Activated CD8-positive, alpha-beta memory T cell treated with anti-CD3 and anti-CD28 coated beads, Interleukin-2, amount 10 ng/mL, durations not matched to agents 7 days and 5 days (primary cell): ENCODE results near the gene TRAPPC2L. TPM values are rescaled to one million over a fixed set of nuclear protein-coding genes. Genes with fewer than 3 reads are reported as not detected.

Experiments used
- ATAC-seq: fragments of 150-1000 bp; cut with Tn5 transposase; one replicate; pipeline ENCODE4 v1.10.0; 2021; ENCODE audit warnings: moderate library complexity
- CTCF ChIA-PET: fragments of 350-600 bp; sonication (Branson Sonifier 250); formaldehyde crosslinking; loops from one replicate; lab custom pipeline; 2021; ENCODE audit warnings: antibody characterized with exemption; lab: Charles Lee
- DNase-seq: peaks from one replicate; pipeline ENCODE4 v3.0.0-alpha.2; 2020
- H3K27ac Mint-ChIP-seq: one replicate; pipeline ENCODE4 v1.8.0; 2021; ENCODE audit warnings: mild to moderate bottlenecking, mixed read lengths
- H3K27me3 Mint-ChIP-seq: one replicate; pipeline ENCODE4 v1.8.0; 2021; ENCODE audit warnings: mixed read lengths
- H3K36me3 Mint-ChIP-seq: one replicate; pipeline ENCODE4 v1.8.0; 2021; ENCODE audit warnings: mild to moderate bottlenecking, mixed read lengths
- H3K4me1 Mint-ChIP-seq: one replicate; pipeline ENCODE4 v1.8.0; 2021; ENCODE audit warnings: mixed read lengths
- H3K4me3 Mint-ChIP-seq: one replicate; pipeline ENCODE4 v1.8.0; 2021; ENCODE audit warnings: mild to moderate bottlenecking, moderate library complexity, mixed read lengths
- H3K9me3 Mint-ChIP-seq: one replicate; pipeline ENCODE4 v1.8.0; 2022; ENCODE audit warnings: low read depth, mixed read lengths
- total RNA-seq, 2 experiments: library from RNA; stranded (reverse); gene quantifications; one replicate each; pipeline ENCODE4 v1.2.3, GENCODE V29; 2021

The TRAPPC2L gene
- total RNA-seq, 2 experiments from 2014 or later, result 49.2 to 51.3 TPM

DNA sequence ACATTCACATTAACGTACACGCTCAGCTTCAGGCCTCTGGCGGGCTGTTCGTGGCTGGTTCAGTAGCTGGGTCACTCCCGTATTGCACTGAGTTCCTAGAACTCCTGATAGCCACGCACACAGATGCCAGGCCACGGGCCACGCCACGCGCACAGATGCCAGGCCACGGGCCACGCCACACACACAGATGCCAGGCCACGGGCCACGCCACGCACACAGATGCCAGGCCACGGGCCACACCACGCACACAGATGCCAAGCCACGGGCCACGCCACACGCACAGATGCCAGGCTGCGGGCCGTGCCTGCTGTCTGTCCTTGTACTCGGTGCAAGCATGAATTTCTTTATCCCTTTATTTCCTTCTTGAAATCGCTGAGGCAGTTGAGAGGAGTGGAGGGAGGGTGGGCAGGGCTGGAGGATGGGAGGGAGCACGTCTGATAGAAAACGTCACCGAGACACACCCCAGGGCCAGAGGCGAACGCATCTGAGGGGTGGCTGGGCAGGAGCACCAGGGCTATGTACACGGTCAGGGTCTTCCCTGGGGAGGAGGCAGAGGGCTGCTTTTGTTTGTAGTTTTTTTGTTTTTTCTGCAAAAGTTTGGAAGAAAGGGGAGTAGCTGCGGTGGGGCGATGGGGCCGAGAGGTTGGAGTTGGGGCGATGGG is 18.1 kb downstream of the TRAPPC2L start:
- H3K27ac Mint-ChIP-seq, result no peak overlapping the region
- no peaks in the 10 kb centered on the region for H3K4me1 Mint-ChIP-seq
- H3K36me3 Mint-ChIP-seq, result no peaks in the 10 kb centered on the region
- H3K4me3 Mint-ChIP-seq, result no peak overlapping the region
- H3K27me3 Mint-ChIP-seq, result peaks cover 9% of the 10 kb centered on the region
- ATAC-seq, result no peak
- DNase-seq, result no peak
- H3K9me3 Mint-ChIP-seq, result no peaks in the 10 kb centered on the region
- CTCF ChIA-PET, result no interaction called here

DNA sequence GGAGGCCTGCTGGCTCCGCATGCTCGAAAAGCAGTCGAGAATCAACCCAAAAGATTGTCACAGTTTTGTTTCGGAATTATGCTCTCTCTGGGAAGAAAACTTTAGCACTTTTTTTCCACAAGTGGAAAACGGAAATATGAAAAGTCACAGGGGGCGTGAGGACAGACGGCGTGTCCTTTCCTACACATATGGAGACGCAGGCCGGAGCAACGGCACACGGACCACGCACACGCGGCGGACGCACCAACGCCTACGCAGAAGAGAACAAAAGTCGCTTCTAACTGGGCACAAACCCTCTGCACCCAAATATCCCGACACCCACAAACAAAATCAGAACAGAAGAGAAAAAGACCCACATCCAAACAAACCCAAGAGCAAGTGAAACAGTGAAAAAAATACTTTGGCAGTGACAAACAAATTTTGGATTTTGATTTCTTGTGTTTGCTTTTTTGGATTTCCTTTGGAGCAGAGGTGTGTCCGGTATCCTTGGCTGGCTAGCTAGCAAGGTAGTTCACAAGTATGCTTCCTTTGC is 18.8 kb downstream of the TRAPPC2L start:
- no peaks in the 10 kb centered on the region for H3K4me1 Mint-ChIP-seq
- no peak for ATAC-seq
- H3K36me3 Mint-ChIP-seq, result no peaks in the 10 kb centered on the region
- no peak for DNase-seq
- H3K27ac Mint-ChIP-seq, result no peak overlapping the region
- H3K4me3 Mint-ChIP-seq, result no peak overlapping the region
- no peaks in the 10 kb centered on the region for H3K9me3 Mint-ChIP-seq
- CTCF ChIA-PET, result interaction anchor here (1.2 kb wide), 1 partner anchor 18 kb away, joined by 7 read pairs; the partner anchor contains the start of genes GALNS and TRAPPC2L
- peaks cover 6% of the 10 kb centered on the region for H3K27me3 Mint-ChIP-seq

- Mint-ChIP-seq H3K4me3 (no peak overlapping the region), H3K4me1 (no peaks in the 10 kb centered on the region), H3K36me3 (no peaks in the 10 kb centered on the region), H3K9me3 (no peaks in the 10 kb centered on the region), H3K27me3 (no peaks in the 10 kb centered on the region), H3K27ac (no peak overlapping the region)
- ATAC-seq (no peak), DNase-seq (no peak)
- CTCF ChIA-PET, result no interaction called here
These were observed 20.1 kb downstream of the TRAPPC2L start for GRCh38 chr16:88876942-88877526.

GRCh38 chr16:88877564-88878289 is 20.8 kb downstream of the TRAPPC2L start:
- H3K27me3 Mint-ChIP-seq, result no peaks in the 10 kb centered on the region
- H3K27ac Mint-ChIP-seq, result no peak overlapping the region
- H3K9me3 Mint-ChIP-seq, result no peaks in the 10 kb centered on the region
- ATAC-seq (no peak), DNase-seq (no peak)
- no peak overlapping the region for H3K4me3 Mint-ChIP-seq
- CTCF ChIA-PET, result no interaction called here
- no peaks in the 10 kb centered on the region for H3K4me1 Mint-ChIP-seq
- no peaks in the 10 kb centered on the region for H3K36me3 Mint-ChIP-seq

GRCh38 chr16:88878356-88878755 is 21.4 kb downstream of the TRAPPC2L start:
- no peaks in the 10 kb centered on the region for H3K27me3 Mint-ChIP-seq
- no peaks in the 10 kb centered on the region for H3K4me1 Mint-ChIP-seq
- no peaks in the 10 kb centered on the region for H3K9me3 Mint-ChIP-seq
- CTCF ChIA-PET, result no interaction called here
- ATAC-seq (no peak), DNase-seq (no peak)
- no peak overlapping the region for H3K4me3 Mint-ChIP-seq
- no peaks in the 10 kb centered on the region for H3K36me3 Mint-ChIP-seq
- H3K27ac Mint-ChIP-seq, result no peak overlapping the region

GRCh38 chr16:88878967-88879787 is 22.2 kb downstream of the TRAPPC2L start:
- H3K36me3 Mint-ChIP-seq, result no peaks in the 10 kb centered on the region
- CTCF ChIA-PET, result no interaction called here
- DNase-seq, result no peak
- H3K9me3 Mint-ChIP-seq, result no peaks in the 10 kb centered on the region
- ATAC-seq, result no peak
- no peaks in the 10 kb centered on the region for H3K27me3 Mint-ChIP-seq
- no peak overlapping the region for H3K27ac Mint-ChIP-seq
- H3K4me1 Mint-ChIP-seq, result no peaks in the 10 kb centered on the region
- no peak overlapping the region for H3K4me3 Mint-ChIP-seq

DNA sequence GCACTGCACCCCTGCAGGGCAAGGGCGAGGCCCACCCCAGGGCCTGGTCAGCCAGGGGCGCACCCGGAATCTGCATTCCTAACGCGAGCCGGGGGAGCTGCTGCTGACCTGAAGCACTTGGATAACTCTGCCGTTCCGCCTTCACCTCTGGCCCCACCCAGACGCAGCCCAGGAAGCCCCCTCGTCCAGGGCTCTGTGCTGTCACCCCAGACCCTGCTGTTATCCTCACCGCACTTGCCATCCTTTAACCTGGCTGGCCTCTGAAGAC is 22.8 kb downstream of the TRAPPC2L start:
- no peaks in the 10 kb centered on the region for H3K36me3 Mint-ChIP-seq
- H3K9me3 Mint-ChIP-seq, result no peaks in the 10 kb centered on the region
- no peak overlapping the region for H3K27ac Mint-ChIP-seq
- no peak for ATAC-seq
- DNase-seq, result no peak
- CTCF ChIA-PET, result no interaction called here
- H3K4me1 Mint-ChIP-seq, result no peaks in the 10 kb centered on the region
- H3K4me3 Mint-ChIP-seq, result no peak overlapping the region
- no peaks in the 10 kb centered on the region for H3K27me3 Mint-ChIP-seq

GRCh38 chr16:88880226-88881006 is 23.5 kb downstream of the TRAPPC2L start:
- CTCF ChIA-PET, result no interaction called here
- H3K4me1 Mint-ChIP-seq, result no peaks in the 10 kb centered on the region

GRCh38 chr16:88881007-88881615 is 24.2 kb downstream of the TRAPPC2L start:
- no peaks in the 10 kb centered on the region for H3K4me1 Mint-ChIP-seq
- no peaks in the 10 kb centered on the region for H3K9me3 Mint-ChIP-seq
- no peak overlapping the region for H3K27ac Mint-ChIP-seq
- H3K36me3 Mint-ChIP-seq, result no peaks in the 10 kb centered on the region
- ATAC-seq (no peak), DNase-seq (no peak)
- H3K27me3 Mint-ChIP-seq, result no peaks in the 10 kb centered on the region
- no peak overlapping the region for H3K4me3 Mint-ChIP-seq
- CTCF ChIA-PET, result no interaction called here

More at GRCh38 chr16:88880226-88881006, 23.5 kb downstream of the TRAPPC2L start:
- no peak for ATAC-seq
- Mint-ChIP-seq H3K9me3 (no peaks in the 10 kb centered on the region), H3K4me3 (no peak overlapping the region), H3K27me3 (no peaks in the 10 kb centered on the region), H3K36me3 (no peaks in the 10 kb centered on the region), H3K27ac (no peak overlapping the region)
- no peak for DNase-seq

- H3K4me1 Mint-ChIP-seq, result no peaks in the 10 kb centered on the region
- no peak for DNase-seq
These were observed 24.9 kb downstream of the TRAPPC2L start for GRCh38 chr16:88881675-88882357.

GRCh38 chr16:88882358-88883030 is 25.6 kb downstream of the TRAPPC2L start:
- H3K27ac Mint-ChIP-seq, result no peak overlapping the region
- H3K36me3 Mint-ChIP-seq, result no peaks in the 10 kb centered on the region
- no peak overlapping the region for H3K4me3 Mint-ChIP-seq
- H3K27me3 Mint-ChIP-seq, result no peaks in the 10 kb centered on the region
- no peaks in the 10 kb centered on the region for H3K9me3 Mint-ChIP-seq
- DNase-seq, result no peak
- no peak for ATAC-seq
- H3K4me1 Mint-ChIP-seq, result no peaks in the 10 kb centered on the region
- CTCF ChIA-PET, result no interaction called here

More at GRCh38 chr16:88881675-88882357, 24.9 kb downstream of the TRAPPC2L start:
- no peak for ATAC-seq
- no peak overlapping the region for H3K4me3 Mint-ChIP-seq
- no peaks in the 10 kb centered on the region for H3K9me3 Mint-ChIP-seq
- H3K36me3 Mint-ChIP-seq, result no peaks in the 10 kb centered on the region
- no peak overlapping the region for H3K27ac Mint-ChIP-seq
- no peaks in the 10 kb centered on the region for H3K27me3 Mint-ChIP-seq
- CTCF ChIA-PET, result no interaction called here
